GM19468 (cell line): ENCODE measurements around the gene SP2.
"Not testable (repeated sequence)": the region's sequence is repeated elsewhere in the genome, so short reads cannot be mapped to it uniquely, and the experiment has no call there.

Experiments
- ATAC-seq: cut with Tn5 transposase; IDR thresholded peaks from one replicate; pipeline ENCODE4 v1.9.1; 2021; ENCODE audit warnings: mild to moderate bottlenecking, moderate library complexity, moderate number of reproducible peaks; ENCODE audit not compliant: unreplicated experiment; ENCODE audit errors: extremely low read depth

SP2 gene

GRCh38 chr17:47916489-47917208 lies 20.6 kb downstream of the SP2 start:
- no peak for ATAC-seq

GRCh38 chr17:47917581-47917980 lies 21.5 kb downstream of the SP2 start:
- ATAC-seq, result no peak

- ATAC-seq, result no peak
These were observed 22.0 kb downstream of the SP2 start for GRCh38 chr17:47918006-47918405.

GRCh38 chr17:47918991-47919390 lies 23.0 kb downstream of the SP2 start:
- no peak for ATAC-seq

GRCh38 chr17:47919889-47920288 lies 23.9 kb downstream of the SP2 start:
- ATAC-seq, result not testable (repeated sequence)

- ATAC-seq, result no peak
These were observed 29.0 kb downstream of the SP2 start for GRCh38 chr17:47924785-47925677.

GRCh38 chr17:47925678-47925988 lies 29.6 kb downstream of the SP2 start:
- no peak for ATAC-seq

GRCh38 chr17:47927821-47928400 lies 31.9 kb downstream of the SP2 start:
- ATAC-seq, result no peak

GRCh38 chr17:47928415-47928814 lies 32.4 kb downstream of the SP2 start:
- no peak for ATAC-seq

GRCh38 chr17:47929218-47930000 lies 33.4 kb downstream of the SP2 start:
- ATAC-seq, result no peak

- ATAC-seq, result no peak
These were observed 35.8 kb downstream of the SP2 start for GRCh38 chr17:47931848-47932247.

- no peak for ATAC-seq
These were observed 38.8 kb downstream of the SP2 start for GRCh38 chr17:47934856-47935255.

GRCh38 chr17:47935468-47935867 lies 39.4 kb downstream of the SP2 start:
- not testable (repeated sequence) for ATAC-seq

GRCh38 chr17:47935961-47936360 lies 39.9 kb downstream of the SP2 start:
- ATAC-seq, result no peak

GRCh38 chr17:47937941-47938340 lies 41.9 kb downstream of the SP2 start:
- ATAC-seq, result no peak

- ATAC-seq, result peak; percentile 75
These were observed 45.4 kb downstream of the SP2 start, which contains the start of gene PNPO for GRCh38 chr17:47941246-47942095. PNPO (plus strand) TSS chr17:47941571; CDS start chr17:47941676, 105 bp downstream.

GRCh38 chr17:47942096-47942510 lies 46.1 kb downstream of the SP2 start:
- no peak for ATAC-seq

- no peak for ATAC-seq
These were observed 46.5 kb downstream of the SP2 start for GRCh38 chr17:47942568-47942967.

GRCh38 chr17:47945080-47945479 lies 49.0 kb downstream of the SP2 start:
- ATAC-seq, result no peak
